H1 (cell line): ENCODE results near the gene AIRE. TPM values are rescaled to one million over a fixed set of nuclear protein-coding genes. Genes with fewer than 3 reads are reported as not detected.

Experiments used
- CTCF ChIA-PET: fragments of 300-600 bp; sonication (Branson Sonifier 250); formaldehyde crosslinking; loops from one replicate; lab custom pipeline; 2021; ENCODE audit not compliant: partially characterized antibody; lab: Charles Lee
- POLR2A ChIA-PET: fragments of 300-600 bp; sonication (Branson Sonifier 250); formaldehyde crosslinking; loops from one replicate; lab custom pipeline; 2021; ENCODE audit warnings: inconsistent platforms; ENCODE audit not compliant: partially characterized antibody; lab: Charles Lee
- DNase-seq, 2 experiments: peaks; one replicate each; pipeline versions ENCODE4 v3.0.0 to v3.0.0-alpha.2; 2010 to 2022; ENCODE audit warnings: low spot score in 2 of 2, low read depth in 1 of 2, mixed read lengths in 1 of 2
- FAIRE-seq: peaks from 2 replicates; lab custom pipeline; 2011; peaks lifted over from hg19 to GRCh38; lab: Jason Lieb, UNC
- H2AFZ ChIP-seq: 2 replicates; pipeline ENCODE4 v1.8.1; 2012; ENCODE audit warnings: low read length, inconsistent platforms
- H2AK5ac ChIP-seq: 2 replicates; pipeline ENCODE4 v1.6.1; 2013; ENCODE audit warnings: low read depth, low read length
- H2BK120ac ChIP-seq: replicated peaks from 2 replicates; pipeline ENCODE3; 2013; ENCODE audit warnings: low read depth, low read length, inconsistent platforms
- H2BK12ac ChIP-seq: 2 replicates; pipeline ENCODE4 v1.6.1; 2013; ENCODE audit warnings: low read depth, low read length
- H2BK15ac ChIP-seq: 2 replicates; pipeline ENCODE4 v1.6.1; 2013; ENCODE audit warnings: low read length
- H2BK20ac ChIP-seq: 2 replicates; pipeline ENCODE4 v1.6.1; 2013; ENCODE audit warnings: low read length
- H2BK5ac ChIP-seq: 2 replicates; pipeline ENCODE4 v1.6.1; 2013; ENCODE audit warnings: low read depth, low read length
- H3K14ac ChIP-seq: 2 replicates; pipeline ENCODE4 v1.6.1; 2013; ENCODE audit warnings: inconsistent platforms; ENCODE audit not compliant: insufficient read length
- H3K18ac ChIP-seq: 2 replicates; pipeline ENCODE4 v1.6.1; 2013; ENCODE audit warnings: low read length; ENCODE audit errors: extremely low read depth
- H3K23ac ChIP-seq: 2 replicates; pipeline ENCODE4 v1.6.1; 2013; ENCODE audit warnings: inconsistent platforms; ENCODE audit not compliant: insufficient read length
- H3K23me2 ChIP-seq: 2 replicates; pipeline ENCODE4 v1.6.1; 2013; ENCODE audit warnings: low read depth, low read length
- H3K27ac ChIP-seq: 2 replicates; pipeline ENCODE4 v1.6.1; 2011; ENCODE audit warnings: low read depth, low read length, inconsistent platforms
- H3K27me3 ChIP-seq, 4 experiments: replicated peaks in 1 of 4; 1 replicate in 1 of 4; 2 replicates in 3 of 4; pipeline versions ENCODE4 v1.6.1 to v1.8.1; 2011 to 2013; ENCODE audit warnings: low read length in 3 of 4, mild to moderate bottlenecking in 3 of 4, inconsistent platforms in 2 of 4, mixed read lengths in 2 of 4, moderate library complexity in 1 of 4; ENCODE audit not compliant: control insufficient read depth in 3 of 4, insufficient read depth in 3 of 4; ENCODE audit errors: extremely low read depth in 1 of 4
- H3K36me3 ChIP-seq, 4 experiments: 2 replicates each; pipeline versions ENCODE4 v1.6.1 to v1.8.1; 2011 to 2013; ENCODE audit warnings: mild to moderate bottlenecking in 4 of 4, low read length in 3 of 4, moderate library complexity in 2 of 4, control low read depth in 1 of 4, inconsistent platforms in 1 of 4; ENCODE audit not compliant: insufficient read depth in 4 of 4, control insufficient read depth in 2 of 4
- H3K4ac ChIP-seq: replicated peaks from 2 replicates; pipeline ENCODE3; 2013; ENCODE audit warnings: low read length, low read depth, mixed read lengths, inconsistent platforms; ENCODE audit not compliant: insufficient read length
- H3K4me1 ChIP-seq, 4 experiments: replicated peaks in 1 of 4; 1 replicate in 1 of 4; 2 replicates in 3 of 4; pipeline versions ENCODE4 v1.6.1 to v1.8.1; 2011 to 2013; ENCODE audit warnings: low read length in 3 of 4, inconsistent platforms in 2 of 4, mixed read lengths in 1 of 4; ENCODE audit not compliant: insufficient read depth in 4 of 4, control insufficient read depth in 3 of 4
- H3K4me2 ChIP-seq, 2 experiments: 2 replicates each; pipeline versions ENCODE4 v1.6.1 to v1.8.1; 2011 to 2013; ENCODE audit warnings: low read depth in 2 of 2, low read length in 2 of 2, control low read depth in 1 of 2, inconsistent platforms in 1 of 2, mild to moderate bottlenecking in 1 of 2; ENCODE audit not compliant: insufficient read depth in 1 of 2
- H3K4me3 ChIP-seq, 4 experiments: fragments of 200-600, 300-600 bp in 1 of 4; sonication (generic), shearing (Covaris generic), sonication (Bioruptor Twin) in 1 of 4; 2 replicates each; pipeline versions ENCODE4 v1.5.1 to v1.8.1; 2011 to 2016; ENCODE audit warnings: low read length in 4 of 4, low read depth in 3 of 4, control low read depth in 2 of 4, inconsistent platforms in 2 of 4, mild to moderate bottlenecking in 2 of 4, mixed read lengths in 1 of 4, moderate library complexity in 1 of 4; ENCODE audit not compliant: insufficient read depth in 2 of 4; ENCODE audit errors: extremely low read depth in 1 of 4
- H3K56ac ChIP-seq: replicated peaks from 2 replicates; pipeline ENCODE3; 2013; ENCODE audit warnings: low read depth, mild to moderate bottlenecking, mixed read lengths, low read length, inconsistent platforms; ENCODE audit not compliant: insufficient read length
- H3K79me1 ChIP-seq: 2 replicates; pipeline ENCODE4 v1.6.1; 2013; ENCODE audit warnings: low read depth, low read length, control low read depth
- H3K79me2 ChIP-seq, 2 experiments: 2 replicates each; pipeline versions ENCODE4 v1.6.1 to v1.8.1; 2012 to 2013; ENCODE audit warnings: low read length in 2 of 2, mild to moderate bottlenecking in 2 of 2, inconsistent platforms in 1 of 2; ENCODE audit not compliant: insufficient read depth in 2 of 2, control insufficient read depth in 1 of 2
- H3K9ac ChIP-seq, 4 experiments: replicated peaks in 1 of 4; 1 replicate in 1 of 4; 2 replicates in 3 of 4; pipeline versions ENCODE4 v1.6.1 to v1.8.1; 2011 to 2013; ENCODE audit warnings: low read depth in 3 of 4, low read length in 3 of 4, control low read depth in 2 of 4, mild to moderate bottlenecking in 2 of 4, moderate library complexity in 2 of 4, inconsistent platforms in 1 of 4; ENCODE audit errors: extremely low read depth in 1 of 4
- H3K9me3 ChIP-seq, 2 experiments: 2 replicates each; pipeline versions ENCODE4 v1.6.1 to v1.8.1; 2012 to 2013; ENCODE audit warnings: mild to moderate bottlenecking in 2 of 2, moderate library complexity in 2 of 2, control low read depth in 1 of 2, inconsistent platforms in 1 of 2, low read depth in 1 of 2, low read length in 1 of 2, mixed read lengths in 1 of 2; ENCODE audit not compliant: insufficient read depth in 2 of 2
- H4K20me1 ChIP-seq, 2 experiments: replicated peaks in 1 of 2; 2 replicates each; pipeline versions ENCODE3 to v1.8.1; 2011 to 2013; ENCODE audit warnings: inconsistent platforms in 2 of 2, low read length in 2 of 2, mild to moderate bottlenecking in 1 of 2; ENCODE audit not compliant: insufficient read depth in 2 of 2, control insufficient read depth in 1 of 2
- H4K5ac ChIP-seq: 2 replicates; pipeline ENCODE4 v1.6.1; 2013; ENCODE audit warnings: low read length, low read depth, mixed read lengths, inconsistent platforms; ENCODE audit not compliant: insufficient read length
- H4K8ac ChIP-seq: 2 replicates; pipeline ENCODE4 v1.8.0; 2013; ENCODE audit warnings: mild to moderate bottlenecking, moderate library complexity, low read length, inconsistent platforms; ENCODE audit not compliant: insufficient read depth; ENCODE audit errors: extremely low read depth
- H4K91ac ChIP-seq: replicated peaks from 2 replicates; pipeline ENCODE3; 2013; ENCODE audit warnings: low read length, mixed read lengths, inconsistent platforms; ENCODE audit not compliant: insufficient read length
- EGR1 ChIP-seq: IDR thresholded peaks from 2 replicates; pipeline ENCODE4 v1.6.1; 2011; ENCODE audit warnings: low read depth, low read length, borderline replicate concordance
- KDM1A ChIP-seq: fragments of 200-600, 300-600 bp; sonication (generic); IDR thresholded peaks from 2 replicates; pipeline ENCODE4 v1.7.1; 2016; ENCODE audit warnings: mild to moderate bottlenecking, low read length, borderline replicate concordance
- WGBS, 2 experiments: shearing (Covaris generic) in 1 of 2; methylation state at CpG; one replicate each; pipeline versions ENCODE4 v1.1.6 to v1.1.7; 2013 to 2015; ENCODE audit warnings: low lambda C conversion rate in 2 of 2, mixed read lengths in 2 of 2, inconsistent platforms in 1 of 2, low coverage in 1 of 2, missing lambda C conversion rate in 1 of 2; ENCODE audit not compliant: insufficient replicate concordance in 2 of 2, insufficient coverage in 1 of 2, insufficient read length in 1 of 2; ENCODE audit errors: extremely low coverage in 1 of 2, missing lambda C conversion rate in 1 of 2; 5-methylcytosine and 5-hydroxymethylcytosine counted together
- polyA plus RNA-seq, 7 experiments: library from polyadenylated mRNA; depleted of rRNA in 3 of 7; stranded (reverse) in 5 of 7; unstranded in 2 of 7; fragments of >200 nt in 5 of 7; fragments of 200-250 nt in 2 of 7; gene quantifications; 1 replicate in 5 of 7; 2 replicates in 1 of 7; 4 replicates in 1 of 7; pipeline versions ENCODE4 v1.2.1 to v1.2.3, GENCODE V29; 2011 to 2013; ENCODE audit warnings: missing spikeins in 2 of 7, mixed read lengths in 2 of 7
- total RNA-seq: library from RNA; stranded (reverse); fragmentation: NEBNext Ultra II Directional; extraction: Animal tissue kit (Norgen Biotek cat#: 25700); gene quantifications from 2 replicates; pipeline ENCODE4 v1.2.1, GENCODE V29; 2021

The AIRE gene
- total and polyA plus RNA-seq, 2 of the 8 experiments (the other 6 are each of a cell fraction or from before 2014, with no cell fraction given) = 0.09 TPM; not detected in 1

DNA sequence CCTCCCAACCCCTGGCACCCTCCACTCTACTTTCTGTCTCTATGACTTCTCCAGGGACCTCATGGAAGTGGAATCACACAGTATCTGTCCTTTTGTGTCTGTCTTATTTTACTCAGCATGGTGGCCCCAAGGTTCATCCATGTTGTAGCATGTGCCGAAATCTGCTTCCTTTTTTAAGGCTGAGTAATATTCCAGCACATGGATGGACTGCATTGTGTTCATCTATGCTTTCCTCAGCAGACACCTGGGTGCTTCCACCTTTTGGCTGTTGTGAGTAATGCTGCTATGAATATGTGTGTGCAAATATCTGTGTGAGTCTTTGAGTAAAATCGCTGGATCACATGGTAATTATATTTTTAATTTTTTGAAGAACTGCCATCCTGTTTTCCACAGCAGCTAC lies 12.6 kb downstream of the AIRE start:
- Histone ChIP-seq H3K23me2 (peaks cover 12% of the 10 kb centered on the region; the same call in 1 of the 2 replicates), H3K4me2 (no peak overlapping the region; a peak in 1 of 4 replicates), H2AK5ac (no peak overlapping the region), H3K27me3 (peaks cover 0 to 3% (median 0%) of the 10 kb centered on the region in 4 experiments; a peak in 2 of 7 replicates), H3K18ac (no peak overlapping the region), H2BK15ac (no peak overlapping the region), H3K4me3 (no peak overlapping the region), H2BK20ac (no peak overlapping the region), H2BK120ac (no peak overlapping the region), H4K20me1 (peaks cover 6 to 9% of the 10 kb centered on the region in 2 experiments), H2BK12ac (no peak overlapping the region), H3K9ac (no peak overlapping the region), H3K9me3 (no peaks in the 10 kb centered on the region), H3K23ac (no peak overlapping the region), H3K4ac (no peak overlapping the region), H3K56ac (no peak overlapping the region), H3K36me3 (no peaks in the 10 kb centered on the region), H3K4me1 (peaks cover 0 to 16% (median 5%) of the 10 kb centered on the region in 4 experiments; a peak in 5 of 7 replicates), H4K8ac (no peak overlapping the region), H3K14ac (no peak overlapping the region), H2BK5ac (no peak overlapping the region), H3K27ac (no peak overlapping the region), H4K91ac (no peak overlapping the region), H2AFZ (no peak overlapping the region), H3K79me1 (peaks cover 6% of the 10 kb centered on the region; the same call in 1 of the 2 replicates), H4K5ac (no peak overlapping the region), H3K79me2 (peaks cover 0 to 3% of the 10 kb centered on the region in 2 experiments; a peak in 1 of 4 replicates)
- WGBS, 2 experiments = 97% methylated on average over 2 of the region's 2 CpGs; no CpG with 5 or more reads in 1 of the 2 experiments
- CTCF ChIA-PET = interaction anchor here (0.6 to 5.0 kb wide), 15 partner anchors 8 to 305 kb away, joined by 3 to 53 read pairs (median 6); partner anchors contain the start of gene AIRE
- POLR2A ChIA-PET = no interaction called here
- no peak for TF ChIP-seq EGR1
- peak; percentile 49; the same call in 1 of the 2 replicates for TF ChIP-seq KDM1A
- no peak for DNase-seq
- FAIRE-seq = no peak
